ACC112 (cell line): ENCODE data around the gene PACRG.

ENCODE experiments used
- H2AFZ ChIP-seq: fragments of 200-600 bp; sonication (generic); one replicate; pipeline ENCODE4 v1.6.0; 2017; ENCODE audit warnings: antibody characterized with exemption, low read length; ENCODE audit not compliant: unreplicated experiment
- H3K27ac ChIP-seq: fragments of 200-600 bp; sonication (generic); 2 replicates; pipeline ENCODE4 v1.5.1; 2014; ENCODE audit warnings: low read depth, mild to moderate bottlenecking, antibody characterized with exemption, low read length, moderate library complexity
- H3K27me3 ChIP-seq: fragments of 200-600 bp; sonication (generic); 2 replicates; pipeline ENCODE4 v1.6.1; 2014; ENCODE audit warnings: mild to moderate bottlenecking, antibody characterized with exemption, low read length, moderate library complexity, mixed read lengths; ENCODE audit not compliant: insufficient read depth
- H3K36me3 ChIP-seq: fragments of 200-600 bp; sonication (generic); 2 replicates; pipeline ENCODE4 v1.6.1; 2016; ENCODE audit warnings: mild to moderate bottlenecking, antibody characterized with exemption, low read length, moderate library complexity, mixed read lengths; ENCODE audit not compliant: insufficient read depth
- H3K4me1 ChIP-seq: fragments of 200-600 bp; sonication (generic); one replicate; pipeline ENCODE4 v1.6.1; 2016; ENCODE audit warnings: low read length, mixed read lengths; ENCODE audit not compliant: insufficient read depth, unreplicated experiment, control insufficient read depth
- H3K4me3 ChIP-seq: fragments of 200-600 bp; sonication (generic); 2 replicates; pipeline ENCODE4 v1.5.1; 2014; ENCODE audit warnings: mild to moderate bottlenecking, low read depth, low read length
- H3K79me2 ChIP-seq: fragments of 200-600 bp; sonication (generic); one replicate; pipeline ENCODE4 v1.6.0; 2016; ENCODE audit warnings: low read length; ENCODE audit not compliant: control insufficient read depth, unreplicated experiment, insufficient read depth

PACRG gene

GRCh38 chr6:163190786-163191185 is 463.0 kb downstream of the PACRG start:
- H3K27me3 ChIP-seq, result no peaks in the 10 kb centered on the region
- no peaks in the 10 kb centered on the region for H3K79me2 ChIP-seq
- H2AFZ ChIP-seq, result no peak overlapping the region
- H3K4me3 ChIP-seq, result no peak overlapping the region
- H3K27ac ChIP-seq, result no peak overlapping the region
- H3K36me3 ChIP-seq, result no peaks in the 10 kb centered on the region
- H3K4me1 ChIP-seq, result no peaks in the 10 kb centered on the region

- H2AFZ ChIP-seq, result no peak overlapping the region
- H3K4me1 ChIP-seq, result no peaks in the 10 kb centered on the region
- no peaks in the 10 kb centered on the region for H3K27me3 ChIP-seq
- no peaks in the 10 kb centered on the region for H3K79me2 ChIP-seq
- H3K36me3 ChIP-seq, result no peaks in the 10 kb centered on the region
- H3K4me3 ChIP-seq, result no peak overlapping the region
- no peak overlapping the region for H3K27ac ChIP-seq
Measured at GRCh38 chr6:163191704-163192537, 464.1 kb downstream of the PACRG start.

- H3K4me3 ChIP-seq, result no peak overlapping the region
- no peaks in the 10 kb centered on the region for H3K27me3 ChIP-seq
- H3K27ac ChIP-seq, result no peak overlapping the region
- no peaks in the 10 kb centered on the region for H3K79me2 ChIP-seq
- H2AFZ ChIP-seq, result no peak overlapping the region
- H3K36me3 ChIP-seq, result no peaks in the 10 kb centered on the region
- H3K4me1 ChIP-seq, result no peaks in the 10 kb centered on the region
Measured at GRCh38 chr6:163192591-163192990, 464.8 kb downstream of the PACRG start.

GRCh38 chr6:163193326-163193725 is 465.6 kb downstream of the PACRG start:
- Histone ChIP-seq H3K27me3 (no peaks in the 10 kb centered on the region), H3K27ac (no peak overlapping the region), H2AFZ (no peak overlapping the region), H3K36me3 (no peaks in the 10 kb centered on the region), H3K4me3 (no peak overlapping the region), H3K4me1 (no peaks in the 10 kb centered on the region), H3K79me2 (no peaks in the 10 kb centered on the region)

- H2AFZ ChIP-seq, result no peak overlapping the region
- no peaks in the 10 kb centered on the region for H3K79me2 ChIP-seq
- H3K36me3 ChIP-seq, result no peaks in the 10 kb centered on the region
Measured at GRCh38 chr6:163195721-163196691, 468.2 kb downstream of the PACRG start.

GRCh38 chr6:163197839-163198238 is 470.1 kb downstream of the PACRG start:
- H3K4me1 ChIP-seq, result no peaks in the 10 kb centered on the region
- H3K27ac ChIP-seq, result no peak overlapping the region
- H3K4me3 ChIP-seq, result no peak overlapping the region
- no peaks in the 10 kb centered on the region for H3K36me3 ChIP-seq
- no peaks in the 10 kb centered on the region for H3K27me3 ChIP-seq
- H3K79me2 ChIP-seq, result no peaks in the 10 kb centered on the region
- H2AFZ ChIP-seq, result no peak overlapping the region

More at GRCh38 chr6:163195721-163196691, 468.2 kb downstream of the PACRG start:
- Histone ChIP-seq H3K4me3 (no peak overlapping the region), H3K27ac (no peak overlapping the region), H3K4me1 (no peaks in the 10 kb centered on the region), H3K27me3 (no peaks in the 10 kb centered on the region)

- H3K79me2 ChIP-seq, result no peaks in the 10 kb centered on the region
- H3K36me3 ChIP-seq, result no peaks in the 10 kb centered on the region
- no peaks in the 10 kb centered on the region for H3K4me1 ChIP-seq
- H2AFZ ChIP-seq, result no peak overlapping the region
- H3K27ac ChIP-seq, result no peak overlapping the region
- H3K27me3 ChIP-seq, result no peaks in the 10 kb centered on the region
- H3K4me3 ChIP-seq, result no peak overlapping the region
Measured at GRCh38 chr6:163198396-163198795, 470.6 kb downstream of the PACRG start.

- no peaks in the 10 kb centered on the region for H3K4me1 ChIP-seq
- no peak overlapping the region for H3K4me3 ChIP-seq
- 0 out of 2 replicates have a peak, but pooled peaks cover under 1% of the 10 kb centered on the region for H3K27me3 ChIP-seq
- no peaks in the 10 kb centered on the region for H3K36me3 ChIP-seq
- H2AFZ ChIP-seq, result no peak overlapping the region
- H3K27ac ChIP-seq, result no peak overlapping the region
- no peaks in the 10 kb centered on the region for H3K79me2 ChIP-seq
Measured at GRCh38 chr6:163199371-163199770, 471.6 kb downstream of the PACRG start.

GRCh38 chr6:163200289-163200688 is 472.5 kb downstream of the PACRG start:
- Histone ChIP-seq H3K4me3 (no peak overlapping the region), H3K36me3 (no peaks in the 10 kb centered on the region), H3K4me1 (no peaks in the 10 kb centered on the region), H3K27ac (no peak overlapping the region), H3K27me3 (0 out of 2 replicates have a peak, but pooled peaks cover 5% of the 10 kb centered on the region), H3K79me2 (no peaks in the 10 kb centered on the region), H2AFZ (no peak overlapping the region)

- H3K27ac ChIP-seq, result no peak overlapping the region
- H3K79me2 ChIP-seq, result no peaks in the 10 kb centered on the region
- H2AFZ ChIP-seq, result no peak overlapping the region
- no peaks in the 10 kb centered on the region for H3K36me3 ChIP-seq
- H3K4me1 ChIP-seq, result no peaks in the 10 kb centered on the region
- no peak overlapping the region for H3K4me3 ChIP-seq
- 0 out of 2 replicates have a peak, but pooled peaks cover 5% of the 10 kb centered on the region for H3K27me3 ChIP-seq
Measured at GRCh38 chr6:163200694-163201093, 472.9 kb downstream of the PACRG start.
